ENCODE data around the gene PIGS.
"Not testable (repeated sequence)": the region's sequence is repeated elsewhere in the genome, so short reads cannot be mapped to it uniquely, and the experiment has no call there.

Gene PIGS

DNA sequence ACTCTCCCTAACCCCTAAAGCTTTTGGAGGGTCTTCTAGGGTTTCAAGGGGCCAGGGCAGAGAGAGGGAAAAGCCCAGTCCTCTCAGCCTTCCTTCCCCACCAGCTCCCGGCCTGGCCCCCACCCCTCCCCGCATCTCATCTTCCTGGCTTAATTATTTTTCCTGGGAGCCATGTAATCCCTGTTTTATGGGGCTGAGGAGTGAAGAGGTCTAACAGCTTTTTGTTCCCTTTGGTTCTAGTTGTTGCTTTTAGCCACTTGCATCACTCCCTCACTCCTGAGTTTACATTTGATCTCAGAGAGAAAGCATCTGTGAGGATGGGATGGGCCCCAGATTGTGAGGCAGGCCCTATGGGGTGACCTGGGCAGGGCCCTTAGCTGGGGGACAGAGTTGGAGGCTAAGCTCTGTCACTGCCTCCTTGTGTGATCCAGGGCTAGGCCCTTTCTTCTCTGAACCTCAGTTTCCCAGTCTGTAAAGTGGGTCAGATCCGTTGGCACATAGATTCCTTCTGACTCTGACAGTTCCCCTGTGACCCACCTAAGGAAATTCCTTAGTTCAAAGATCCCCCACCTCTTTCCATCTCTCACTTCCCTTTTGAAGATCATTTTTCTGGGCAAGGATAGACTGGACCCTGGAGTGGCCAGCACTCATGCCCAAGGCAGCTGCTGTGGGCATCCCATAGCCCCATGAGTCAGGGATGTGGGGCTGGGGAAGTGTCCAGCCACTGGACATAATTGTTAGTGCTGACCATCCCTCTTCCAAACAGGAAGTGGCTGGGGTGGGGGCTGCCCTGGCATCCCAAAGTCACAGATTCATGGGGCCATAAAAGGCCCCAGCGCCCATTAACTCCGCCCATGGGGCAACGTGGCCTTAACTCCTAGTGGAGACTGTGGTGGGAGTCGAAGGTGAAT is 39.0 kb downstream of the PIGS start:
- in situ Hi-C loops (cut with MboI; ENCODE audit: low sequenced_read_pairs): loop anchor here (10.0 kb wide), 1 partner anchor 48 kb away; no protein-coding TSS in a partner anchor

DNA sequence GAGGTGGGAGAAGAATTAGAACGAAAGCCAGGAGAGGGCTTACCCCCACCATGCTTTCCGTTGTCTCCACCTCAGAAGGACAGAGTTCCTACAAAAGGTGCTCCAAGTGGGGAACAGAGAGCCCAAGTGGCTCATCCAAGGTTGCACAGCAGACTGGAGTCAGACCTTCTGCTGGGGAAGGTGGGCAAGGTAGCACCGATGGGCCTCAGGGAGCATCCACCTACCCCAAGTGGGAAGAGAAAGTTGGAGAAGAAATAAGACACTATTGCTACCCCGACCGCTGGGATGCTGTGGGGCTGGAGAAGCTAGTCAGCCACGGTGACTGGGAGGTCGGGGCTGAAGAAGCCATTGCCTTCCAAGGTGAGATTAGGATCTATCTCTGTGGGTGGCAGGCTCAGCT is 40.4 kb downstream of the PIGS start:
- in situ Hi-C loops (cut with MboI; ENCODE audit: low sequenced_read_pairs): loop anchor here (10.0 kb wide), 1 partner anchor 46 kb away; no protein-coding TSS in a partner anchor

DNA sequence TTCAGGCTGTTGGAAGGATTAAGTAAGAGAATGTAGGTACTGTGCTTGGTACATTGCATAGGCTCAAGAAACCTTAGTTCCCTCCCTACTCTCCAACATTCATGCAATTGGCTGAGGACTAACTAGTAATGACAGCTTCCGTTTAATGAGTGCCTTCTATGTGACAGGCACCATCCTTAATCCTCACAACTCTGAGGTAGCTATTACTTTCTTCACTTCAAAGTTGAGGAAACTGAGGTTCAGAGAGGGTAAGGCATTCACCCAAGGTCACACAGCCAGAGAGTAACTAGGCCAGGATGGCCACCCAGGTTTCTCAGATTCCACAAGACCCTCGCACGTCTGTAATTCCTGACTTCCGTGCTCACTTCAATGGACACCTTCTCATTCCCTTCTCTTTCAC is 41.1 kb downstream of the PIGS start:
- in situ Hi-C loops (cut with MboI; ENCODE audit: low sequenced_read_pairs): loop anchor here (10.0 kb wide), 1 partner anchor 45 kb away; no protein-coding TSS in a partner anchor

DNA sequence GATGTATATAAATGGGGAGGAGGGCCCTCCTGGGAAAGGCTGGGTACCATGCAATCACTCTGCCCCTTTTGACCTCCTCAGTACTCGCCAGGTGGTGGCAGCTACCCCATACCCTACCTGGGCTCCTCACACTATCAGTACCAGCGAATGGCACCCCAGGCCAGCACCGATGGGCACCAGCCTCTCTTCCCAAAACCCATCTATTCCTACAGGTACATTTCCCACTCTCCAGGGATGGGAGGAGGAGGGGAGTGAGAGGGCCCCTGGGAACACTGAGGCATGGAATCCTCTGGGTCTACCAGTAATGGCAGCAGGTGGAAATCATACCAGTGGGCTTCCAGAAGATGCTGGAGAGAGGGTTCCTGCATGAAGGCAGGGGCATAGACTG is 42.3 kb downstream of the PIGS start:
- in situ Hi-C loops (cut with MboI; ENCODE audit: low sequenced_read_pairs): no loop called here

DNA sequence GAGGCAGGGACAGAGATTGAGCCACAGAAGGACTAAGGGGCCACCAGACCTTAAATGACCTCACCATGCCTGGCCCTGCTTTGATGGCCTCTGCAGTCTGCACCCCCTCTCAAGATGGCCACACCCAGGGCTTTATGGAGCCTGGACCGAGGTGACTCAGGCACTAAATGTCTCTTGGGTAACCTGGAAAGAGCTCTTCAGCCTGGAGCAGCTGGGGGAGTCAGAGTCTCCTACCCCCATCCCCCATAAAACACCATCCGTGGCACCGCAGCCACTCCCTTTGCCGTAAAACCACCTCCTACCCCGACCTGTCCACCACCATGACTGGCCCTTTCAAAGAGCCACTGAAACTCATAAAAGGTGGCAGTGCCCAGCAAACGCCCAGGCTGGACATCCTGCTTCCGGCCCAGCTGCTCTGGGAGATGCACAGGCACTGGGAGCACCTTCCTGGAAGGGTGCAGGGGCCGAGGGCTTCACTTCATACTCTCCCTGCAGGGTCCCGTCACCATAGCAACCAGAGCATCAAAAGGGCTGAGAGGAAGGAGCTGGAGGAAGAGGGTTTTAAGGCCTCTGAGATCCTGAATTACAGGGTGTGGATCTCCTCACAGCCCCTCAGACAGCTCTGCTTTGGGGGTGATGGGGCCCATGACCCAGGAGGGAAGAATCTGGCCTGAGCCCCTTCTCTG is 42.9 kb downstream of the PIGS start:
- in situ Hi-C loops (cut with MboI; ENCODE audit: low sequenced_read_pairs): no loop called here

- in situ Hi-C loops (cut with MboI; ENCODE audit: low sequenced_read_pairs): no loop called here
Observed at GRCh38 chr17:28527859-28528258, 43.5 kb downstream of the PIGS start.

- in situ Hi-C loops (cut with MboI; ENCODE audit: low sequenced_read_pairs): no loop called here
Observed at GRCh38 chr17:28527181-28527681, 44.1 kb downstream of the PIGS start.

GRCh38 chr17:28526381-28526780 is 44.9 kb downstream of the PIGS start:
- in situ Hi-C loops (cut with MboI; ENCODE audit: low sequenced_read_pairs): no loop called here

GRCh38 chr17:28524476-28525424 is 46.6 kb downstream of the PIGS start:
- in situ Hi-C loops (cut with MboI; ENCODE audit: low sequenced_read_pairs): no loop called here

DNA sequence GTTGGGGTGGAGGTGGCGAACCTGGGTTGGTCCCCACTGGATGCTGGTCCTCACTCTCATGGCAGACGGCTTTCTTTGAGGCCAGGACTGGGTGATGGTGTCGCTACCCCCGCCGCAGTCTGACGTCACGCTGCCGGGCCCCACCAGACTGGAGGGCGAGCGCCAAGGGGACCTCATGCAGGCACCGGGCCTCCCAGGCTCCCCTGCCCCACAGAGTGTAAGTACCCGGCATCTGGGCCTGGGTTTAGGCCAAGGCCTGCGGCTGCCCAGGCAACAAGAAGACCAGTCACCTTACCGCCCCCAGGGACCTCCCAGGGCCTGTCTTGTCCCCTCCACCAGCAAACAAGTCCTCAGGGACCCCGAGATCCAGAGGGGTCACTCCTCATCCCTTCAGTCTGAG is 47.4 kb downstream of the PIGS start:
- in situ Hi-C loops (cut with MboI; ENCODE audit: low sequenced_read_pairs): no loop called here

GRCh38 chr17:28523186-28523585 is 48.1 kb downstream of the PIGS start:
- in situ Hi-C loops (cut with MboI; ENCODE audit: low sequenced_read_pairs): no loop called here

GRCh38 chr17:28522281-28522680 is 49.0 kb downstream of the PIGS start:
- in situ Hi-C loops (cut with MboI; ENCODE audit: low sequenced_read_pairs): not testable (repeated sequence)

DNA sequence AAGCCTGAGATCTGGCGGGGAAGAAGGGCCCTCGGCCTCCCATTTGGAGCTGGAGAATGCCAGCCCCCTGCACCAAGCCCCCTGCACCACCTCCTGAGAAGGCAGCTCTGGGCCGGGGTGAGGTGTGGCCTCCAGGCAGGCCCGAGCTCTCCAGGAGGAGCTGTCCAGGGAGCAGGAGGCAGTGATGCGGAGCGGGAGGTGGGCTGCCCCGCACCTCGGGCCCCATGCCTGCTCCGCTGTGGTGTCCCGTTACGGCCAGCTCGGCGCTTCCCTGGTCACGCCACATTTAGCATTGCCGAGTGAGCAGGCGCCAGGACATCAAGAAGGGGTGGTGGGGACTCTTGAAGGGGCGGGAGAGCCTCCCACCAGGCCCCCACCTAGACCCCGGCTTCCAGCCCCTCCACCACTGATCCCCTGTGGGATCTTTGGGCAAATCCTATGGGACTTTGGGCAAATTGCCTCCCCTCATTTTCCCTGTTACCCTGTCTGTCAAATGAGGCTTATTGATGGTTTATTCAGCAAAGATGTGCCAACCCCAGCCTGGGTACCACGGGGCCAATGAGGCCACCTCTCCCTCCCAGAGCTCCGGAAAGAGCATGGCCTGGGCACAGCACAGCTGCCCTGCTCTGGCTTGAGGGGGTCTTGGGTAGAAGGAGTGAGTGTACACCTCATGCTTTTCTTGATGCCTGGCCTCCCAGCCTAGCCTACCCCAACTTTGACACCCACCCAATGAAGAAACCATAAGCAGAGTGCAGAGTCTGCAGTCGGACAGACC is 49.8 kb downstream of the PIGS start:
- in situ Hi-C loops (cut with MboI; ENCODE audit: low sequenced_read_pairs): no loop called here

DNA sequence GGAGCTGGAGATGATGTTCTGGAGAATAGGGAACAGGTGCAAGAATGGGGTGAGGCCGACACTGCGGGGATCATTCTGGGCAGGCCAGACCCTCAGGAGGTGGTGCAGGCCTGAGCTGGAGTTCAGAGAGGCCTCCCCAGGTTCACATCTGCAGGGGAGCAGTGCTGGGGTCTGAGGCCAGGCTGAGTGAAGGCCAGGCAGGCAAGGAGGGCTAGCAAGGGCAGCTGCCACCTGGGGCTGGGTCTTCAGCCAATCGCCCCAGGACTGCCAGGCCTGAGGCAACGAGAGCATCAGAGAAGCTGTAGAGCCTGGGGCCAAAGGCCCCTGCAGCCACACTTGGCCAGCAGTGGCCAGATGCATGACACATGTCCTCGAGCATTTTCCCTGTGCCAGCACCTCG is 50.6 kb downstream of the PIGS start:
- in situ Hi-C loops (cut with MboI; ENCODE audit: low sequenced_read_pairs): no loop called here

DNA sequence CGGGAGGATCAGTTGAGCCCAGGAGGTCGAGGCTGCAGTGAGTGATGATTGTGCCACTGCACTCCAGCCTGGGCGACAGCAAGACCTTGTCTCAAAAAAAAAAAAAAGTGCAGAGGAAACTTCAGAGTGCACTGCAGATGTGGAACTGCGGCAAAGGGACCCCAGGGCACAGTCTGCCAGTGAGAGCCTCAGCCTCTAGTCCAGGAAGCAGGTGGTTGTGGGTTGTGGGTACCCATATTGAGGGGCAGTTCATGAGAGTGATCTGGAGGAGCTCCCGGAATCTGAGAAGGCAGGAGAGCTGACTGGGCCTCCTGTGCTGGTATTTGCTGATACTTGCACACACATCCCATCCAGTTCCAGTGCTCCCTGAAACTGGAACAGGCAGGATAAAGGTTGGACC is 52.1 kb downstream of the PIGS start:
- in situ Hi-C loops (cut with MboI; ENCODE audit: low sequenced_read_pairs): no loop called here

DNA sequence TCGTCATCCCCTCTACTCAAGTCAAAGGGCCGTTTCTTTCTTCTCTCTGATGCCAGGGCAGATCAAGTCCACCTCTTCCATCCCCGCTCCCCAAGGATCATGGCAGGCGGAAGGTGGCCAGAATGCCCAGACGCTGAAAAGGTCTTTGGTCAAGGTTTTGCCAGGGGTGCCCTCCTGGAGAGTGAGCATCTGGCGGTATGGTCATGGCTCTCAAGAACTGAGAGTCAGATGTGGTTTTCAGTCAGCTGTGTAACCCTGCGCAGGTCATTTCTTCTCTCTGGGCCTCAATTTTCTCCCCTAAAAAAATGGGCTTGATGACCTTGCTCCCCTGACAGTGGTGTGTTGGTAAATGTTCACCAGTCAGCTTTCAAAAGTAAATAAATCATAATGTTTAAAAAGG is 52.7 kb downstream of the PIGS start:
- in situ Hi-C loops (cut with MboI; ENCODE audit: low sequenced_read_pairs): no loop called here

DNA sequence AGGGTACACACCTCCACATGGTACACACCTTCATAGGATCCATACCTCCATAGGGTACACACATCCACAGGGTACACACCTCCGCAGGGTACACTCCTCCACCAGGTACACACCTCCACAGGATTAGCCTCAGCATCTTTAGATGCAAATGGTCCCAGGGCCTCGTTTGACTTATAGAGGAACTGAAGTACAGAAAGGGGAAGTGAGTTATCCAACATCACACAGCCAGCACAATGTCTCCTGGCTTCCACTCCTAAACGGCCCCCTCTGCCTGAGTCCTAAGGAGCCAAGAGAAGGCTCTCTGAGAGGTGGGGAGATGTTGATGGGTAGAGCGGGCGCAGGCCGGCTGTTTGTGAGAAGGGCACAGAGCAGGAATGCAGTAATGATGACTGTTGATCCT is 53.2 kb downstream of the PIGS start:
- in situ Hi-C loops (cut with MboI; ENCODE audit: low sequenced_read_pairs): no loop called here

DNA sequence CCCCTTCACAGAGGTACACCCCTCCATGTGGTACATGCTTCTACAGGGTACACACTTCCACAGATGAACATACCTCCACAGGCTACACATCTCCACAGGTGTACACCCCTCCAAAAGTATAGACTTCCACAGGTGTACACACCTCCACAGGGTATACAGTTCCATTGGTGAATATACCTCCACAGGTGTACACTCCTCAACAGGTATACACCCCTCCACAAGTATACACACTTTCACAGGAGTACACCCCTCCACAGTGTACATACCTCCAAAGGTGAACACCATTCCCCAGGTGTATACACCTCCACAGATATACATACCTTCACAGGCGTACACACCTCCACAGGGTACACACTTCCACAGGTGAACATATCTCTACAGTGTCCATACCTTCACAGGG is 55.8 kb downstream of the PIGS start:
- in situ Hi-C loops (cut with MboI; ENCODE audit: low sequenced_read_pairs): no loop called here

- in situ Hi-C loops (cut with MboI; ENCODE audit: low sequenced_read_pairs): no loop called here
Observed at GRCh38 chr17:28514561-28515002, 56.7 kb downstream of the PIGS start.

GRCh38 chr17:28513476-28513875 is 57.8 kb downstream of the PIGS start:
- in situ Hi-C loops (cut with MboI; ENCODE audit: low sequenced_read_pairs): no loop called here

Measured in HL-60/S4 treated with retinoic acid at 250 ng/mL for 4 days and 3 days (cell line).